Activated CD4-positive, alpha-beta T cell treated with anti-CD3 and anti-CD28 coated beads for 36 hours (primary cell): ENCODE results near the gene PNMA8C. TPM values are rescaled to one million over a fixed set of nuclear protein-coding genes. Genes with fewer than 3 reads are reported as not detected.
A peak's percentile ranks its signal among the peaks of the same experiment; 100 is the strongest.

Source experiments
- ATAC-seq: fragments of 200-7000 bp; cut with Tn5 transposase; one replicate; pipeline ENCODE4 v1.10.0; 2021; ENCODE audit warnings: mild to moderate bottlenecking, moderate library complexity
- CTCF ChIA-PET: fragments of 350-600 bp; sonication (Branson Sonifier 250); formaldehyde crosslinking; loops from one replicate; lab custom pipeline; 2021; ENCODE audit warnings: antibody characterized with exemption; lab: Charles Lee
- POLR2A ChIA-PET: fragments of 350-600 bp; sonication (Branson Sonifier 250); formaldehyde crosslinking; loops from one replicate; lab custom pipeline; 2021; ENCODE audit warnings: antibody characterized with exemption, inconsistent platforms; lab: Charles Lee
- DNase-seq: peaks from one replicate; pipeline ENCODE4 v3.0.0-alpha.2; 2020
- H3K27ac Mint-ChIP-seq: one replicate; pipeline ENCODE4 v1.8.0; 2021; ENCODE audit warnings: mixed read lengths
- H3K27me3 Mint-ChIP-seq: one replicate; pipeline ENCODE4 v1.8.0; 2021; ENCODE audit warnings: mixed read lengths
- H3K36me3 Mint-ChIP-seq: one replicate; pipeline ENCODE4 v1.8.0; 2021; ENCODE audit warnings: low read depth, mixed read lengths
- H3K4me1 Mint-ChIP-seq: one replicate; pipeline ENCODE4 v1.8.0; 2021; ENCODE audit warnings: mixed read lengths
- H3K4me3 Mint-ChIP-seq: one replicate; pipeline ENCODE4 v1.8.0; 2021; ENCODE audit warnings: mild to moderate bottlenecking, moderate library complexity, mixed read lengths
- H3K9me3 Mint-ChIP-seq: one replicate; pipeline ENCODE4 v1.8.0; 2021; ENCODE audit warnings: low read depth, mixed read lengths
- intact Hi-C, 2 experiments: fragments of 100-400 bp; cut with DNase I in 1 of 2; cut with micrococcal nuclease in 1 of 2; formaldehyde crosslinking; loops; one replicate each; pipeline versions ENCODE4 v1.14.2 to v1.15.1; 2022 to 2024; cut with DNase I, micrococcal nuclease
- total RNA-seq, 2 experiments: library from RNA; stranded (reverse); gene quantifications; one replicate each; pipeline ENCODE4 v1.2.3, GENCODE V29; 2021

PNMA8C gene
- not detected for total RNA-seq

DNA sequence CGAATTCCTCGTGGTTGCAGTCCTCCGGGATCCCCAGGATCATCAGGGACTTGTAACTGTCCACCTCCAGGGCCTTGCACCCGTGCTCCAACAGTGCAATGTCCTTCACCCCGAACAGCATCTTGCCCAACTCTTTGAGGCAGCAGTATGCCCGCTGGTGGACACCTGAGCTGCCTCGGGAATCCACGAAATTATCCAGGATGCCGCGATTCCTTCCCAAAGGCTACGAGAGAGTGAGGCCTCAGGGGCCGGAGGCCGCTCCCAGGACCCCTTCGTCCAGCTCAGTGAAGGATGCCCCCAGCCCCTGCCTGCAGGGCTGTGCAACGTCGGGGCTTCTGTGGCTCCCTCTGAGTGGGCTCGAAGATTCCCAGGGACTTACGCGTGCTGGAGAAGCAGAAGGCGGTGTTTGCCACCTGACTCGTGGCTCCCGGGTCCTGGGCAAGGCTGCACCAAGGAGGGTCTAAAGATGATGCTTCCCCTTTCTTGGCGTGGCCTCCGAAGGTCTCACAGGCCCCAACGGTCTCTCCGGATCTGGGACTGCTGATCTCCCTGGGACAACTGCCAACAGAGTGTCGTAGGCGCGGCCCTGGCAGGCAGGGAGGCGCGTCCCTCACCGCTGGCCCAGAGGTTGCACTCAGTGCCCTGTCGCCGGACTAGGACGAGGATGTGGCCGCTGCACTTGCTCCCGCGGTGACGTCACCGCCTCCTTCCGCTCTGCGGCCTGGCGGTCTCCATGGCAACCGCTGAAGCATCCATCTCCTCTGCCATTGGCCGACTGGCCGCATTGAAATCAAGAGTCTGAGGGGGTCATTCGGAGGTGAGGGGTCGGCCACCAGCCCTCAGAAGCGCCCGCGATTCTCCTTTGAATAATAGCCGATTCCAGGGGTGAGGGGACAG lies at the start of gene PNMA8C:
Gene PNMA8C, minus strand, starts transcription at position 698 of the 897 bp plus-strand sequence. Its CDS starts 577 bp downstream, at position 121.
- intact Hi-C loops, result no loop called here
- Mint-ChIP-seq H3K27me3 (peaks cover 69% of the 10 kb centered on the region), H3K4me3 (peak within 1 kb of the TSS; percentile 41), H3K27ac (no peak within 1 kb of the TSS), H3K9me3 (no peaks in the 10 kb centered on the region), H3K4me1 (peaks cover 27% of the 10 kb centered on the region), H3K36me3 (no peaks in the 10 kb centered on the region)
- peak; percentile 32 for ATAC-seq
- ChIA-PET POLR2A (no interaction called here), CTCF (no interaction called here)
- peak; percentile 75 for DNase-seq

GRCh38 chr19:46475986-46476385 lies 47.2 kb upstream of the PNMA8C start:
- H3K27me3 Mint-ChIP-seq, result peaks cover 43% of the 10 kb centered on the region
- POLR2A ChIA-PET, result no interaction called here

DNA sequence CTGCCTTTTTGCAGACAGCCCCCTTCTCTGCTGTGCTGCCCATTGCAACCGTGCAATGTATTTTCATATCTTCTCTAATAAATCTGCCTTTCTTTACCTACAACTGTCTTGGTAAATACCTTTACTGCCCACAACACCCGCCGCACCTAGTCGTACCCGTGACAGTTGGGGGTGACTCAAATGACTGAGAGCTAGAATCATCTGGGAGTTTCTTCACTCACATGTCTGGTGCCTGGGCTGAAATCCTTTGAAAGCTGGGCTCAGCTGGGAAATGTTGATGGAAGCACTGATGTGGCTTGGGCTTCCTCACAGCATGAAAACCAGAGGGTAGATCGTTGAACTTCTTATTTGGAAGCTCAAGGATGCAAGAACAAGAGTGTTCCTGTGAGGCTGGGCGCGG lies 45.5 kb upstream of the PNMA8C start:
- H3K27ac Mint-ChIP-seq, result no peak overlapping the region
- no peaks in the 10 kb centered on the region for H3K9me3 Mint-ChIP-seq

More at GRCh38 chr19:46475986-46476385, 47.2 kb upstream of the PNMA8C start:
- Mint-ChIP-seq H3K27ac (no peak overlapping the region), H3K4me3 (no peak overlapping the region), H3K36me3 (no peaks in the 10 kb centered on the region), H3K9me3 (no peaks in the 10 kb centered on the region), H3K4me1 (peaks cover 5% of the 10 kb centered on the region)
- CTCF ChIA-PET, result interaction anchor here (0.7 to 1.0 kb wide), 2 partner anchors 71 to 106 kb away, joined by 3 read pairs; no protein-coding TSS in a partner anchor
- no peak for ATAC-seq
- intact Hi-C loops, result no loop called here
- DNase-seq, result no peak

GRCh38 chr19:46472592-46472991 lies 43.9 kb upstream of the PNMA8C start:
- peaks cover 48% of the 10 kb centered on the region for H3K27me3 Mint-ChIP-seq
- intact Hi-C loops, result no loop called here
- no peaks in the 10 kb centered on the region for H3K4me1 Mint-ChIP-seq
- DNase-seq (no peak), ATAC-seq (no peak)
- ChIA-PET POLR2A (no interaction called here), CTCF (interaction anchor here (0.5 kb wide), 1 partner anchor 70 kb away, joined by 3 read pairs; no protein-coding TSS in a partner anchor)
- H3K36me3 Mint-ChIP-seq, result no peaks in the 10 kb centered on the region
- no peaks in the 10 kb centered on the region for H3K9me3 Mint-ChIP-seq
- no peak overlapping the region for H3K4me3 Mint-ChIP-seq
- no peak overlapping the region for H3K27ac Mint-ChIP-seq

More for the DNA sequence above, 45.5 kb upstream of the PNMA8C start:
- ChIA-PET POLR2A (no interaction called here), CTCF (interaction anchor here (1.3 kb wide), 1 partner anchor 9 kb away, joined by 3 read pairs; no protein-coding TSS in a partner anchor)
- Mint-ChIP-seq H3K4me1 (peaks cover 5% of the 10 kb centered on the region), H3K27me3 (peaks cover 55% of the 10 kb centered on the region), H3K36me3 (no peaks in the 10 kb centered on the region), H3K4me3 (no peak overlapping the region)
- ATAC-seq (no peak), DNase-seq (no peak)
- intact Hi-C loops, result no loop called here

DNA sequence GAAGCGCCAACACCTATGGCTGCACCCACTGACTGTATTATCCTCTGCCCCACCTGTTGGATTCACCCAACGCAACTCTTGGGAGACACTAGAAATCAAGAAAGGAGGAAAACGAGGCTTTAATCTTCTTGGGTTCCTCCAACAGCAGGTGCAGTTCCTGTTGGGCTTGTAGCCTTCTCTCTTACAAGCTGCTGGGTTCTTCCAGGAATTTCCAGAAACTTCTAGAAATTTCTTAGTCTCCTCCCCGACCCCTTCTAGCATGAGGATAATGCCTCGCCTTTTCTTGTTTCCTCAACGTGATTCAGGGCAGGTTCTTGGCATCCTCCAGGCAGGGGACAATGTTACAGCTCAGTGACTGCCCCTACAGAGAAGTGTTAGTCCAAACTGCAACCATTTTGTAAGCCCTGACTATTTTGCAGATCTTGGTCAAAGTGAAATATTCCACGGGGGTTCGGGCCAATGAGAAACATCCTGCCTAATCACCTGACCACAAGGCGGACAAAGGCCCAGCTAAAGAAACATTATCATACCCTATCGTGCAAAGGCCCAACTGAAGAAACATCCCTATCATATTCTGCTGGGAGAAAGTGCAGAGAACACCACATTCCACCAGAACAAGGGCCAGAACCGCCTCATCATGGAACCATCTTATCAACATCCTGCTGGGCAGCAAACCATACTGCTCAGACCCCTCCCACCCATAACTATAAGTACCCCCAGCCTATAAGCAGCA lies 43.2 kb upstream of the PNMA8C start:
- peaks cover 3% of the 10 kb centered on the region for H3K4me1 Mint-ChIP-seq
- peaks cover 48% of the 10 kb centered on the region for H3K27me3 Mint-ChIP-seq
- ChIA-PET POLR2A (no interaction called here), CTCF (no interaction called here)
- H3K9me3 Mint-ChIP-seq, result no peaks in the 10 kb centered on the region
- DNase-seq, result no peak
- no peak overlapping the region for H3K27ac Mint-ChIP-seq
- H3K36me3 Mint-ChIP-seq, result no peaks in the 10 kb centered on the region
- intact Hi-C loops, result no loop called here
- H3K4me3 Mint-ChIP-seq, result no peak overlapping the region
- ATAC-seq, result no peak

- DNase-seq (no peak), ATAC-seq (no peak)
- no peak within 1 kb of the TSS for H3K4me3 Mint-ChIP-seq
- H3K36me3 Mint-ChIP-seq, result no peaks in the 10 kb centered on the region
- CTCF ChIA-PET, result interaction anchor here (0.8 kb wide), 1 partner anchor 44 kb away, joined by 3 read pairs; no protein-coding TSS in a partner anchor
- POLR2A ChIA-PET, result no interaction called here
- intact Hi-C loops, result no loop called here
- H3K27me3 Mint-ChIP-seq, result peaks cover 50% of the 10 kb centered on the region
- H3K4me1 Mint-ChIP-seq, result peaks cover 10% of the 10 kb centered on the region
- H3K27ac Mint-ChIP-seq, result no peak within 1 kb of the TSS
- no peaks in the 10 kb centered on the region for H3K9me3 Mint-ChIP-seq
These were observed 42.5 kb upstream of the PNMA8C start, which contains the start of gene PNMA8A for GRCh38 chr19:46471116-46471733. Gene PNMA8A (minus strand): TSS chr19:46471563. CDS start chr19:46471035, 528 bp downstream.

DNA sequence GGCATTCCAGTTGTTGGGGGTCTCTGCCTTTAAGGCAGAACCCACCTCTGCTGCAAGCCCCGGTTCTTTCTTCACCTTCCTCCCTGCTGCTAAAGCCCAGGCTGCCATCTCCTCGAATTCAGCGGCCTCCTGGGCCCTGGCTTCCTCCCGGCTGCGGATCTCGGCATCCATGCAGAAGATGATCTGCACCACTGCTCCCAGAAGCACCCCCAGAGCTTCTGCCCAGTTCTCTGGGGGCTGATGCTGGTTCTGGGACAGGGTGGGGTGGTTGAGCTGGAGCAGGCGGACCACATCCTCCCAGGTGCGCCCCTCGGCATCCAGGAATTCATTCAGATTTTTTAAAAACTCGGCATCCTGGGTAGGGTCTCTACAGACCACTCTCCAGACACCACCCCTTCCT lies 41.6 kb upstream of the PNMA8C start:
- H3K27ac Mint-ChIP-seq, result no peak overlapping the region
- H3K9me3 Mint-ChIP-seq, result no peaks in the 10 kb centered on the region
- POLR2A ChIA-PET, result no interaction called here
- peaks cover 11% of the 10 kb centered on the region for H3K4me1 Mint-ChIP-seq
- DNase-seq (no peak), ATAC-seq (no peak)
- intact Hi-C loops, result no loop called here
- CTCF ChIA-PET, result interaction anchor here (0.7 kb wide), 1 partner anchor 243 kb away, joined by 3 read pairs; no protein-coding TSS in a partner anchor
- H3K36me3 Mint-ChIP-seq, result no peaks in the 10 kb centered on the region
- no peak overlapping the region for H3K4me3 Mint-ChIP-seq
- peaks cover 47% of the 10 kb centered on the region for H3K27me3 Mint-ChIP-seq

GRCh38 chr19:46469541-46470185 lies 40.9 kb upstream of the PNMA8C start:
- no peaks in the 10 kb centered on the region for H3K9me3 Mint-ChIP-seq
- H3K27me3 Mint-ChIP-seq, result peaks cover 50% of the 10 kb centered on the region
- ChIA-PET CTCF (interaction anchor here (0.7 kb wide), 1 partner anchor 244 kb away, joined by 3 read pairs; no protein-coding TSS in a partner anchor), POLR2A (no interaction called here)
- H3K36me3 Mint-ChIP-seq, result no peaks in the 10 kb centered on the region
- DNase-seq, result no peak
- no peak overlapping the region for H3K4me3 Mint-ChIP-seq
- no peak for ATAC-seq
- no peak overlapping the region for H3K27ac Mint-ChIP-seq
- H3K4me1 Mint-ChIP-seq, result peaks cover 11% of the 10 kb centered on the region
- intact Hi-C loops, result no loop called here

DNA sequence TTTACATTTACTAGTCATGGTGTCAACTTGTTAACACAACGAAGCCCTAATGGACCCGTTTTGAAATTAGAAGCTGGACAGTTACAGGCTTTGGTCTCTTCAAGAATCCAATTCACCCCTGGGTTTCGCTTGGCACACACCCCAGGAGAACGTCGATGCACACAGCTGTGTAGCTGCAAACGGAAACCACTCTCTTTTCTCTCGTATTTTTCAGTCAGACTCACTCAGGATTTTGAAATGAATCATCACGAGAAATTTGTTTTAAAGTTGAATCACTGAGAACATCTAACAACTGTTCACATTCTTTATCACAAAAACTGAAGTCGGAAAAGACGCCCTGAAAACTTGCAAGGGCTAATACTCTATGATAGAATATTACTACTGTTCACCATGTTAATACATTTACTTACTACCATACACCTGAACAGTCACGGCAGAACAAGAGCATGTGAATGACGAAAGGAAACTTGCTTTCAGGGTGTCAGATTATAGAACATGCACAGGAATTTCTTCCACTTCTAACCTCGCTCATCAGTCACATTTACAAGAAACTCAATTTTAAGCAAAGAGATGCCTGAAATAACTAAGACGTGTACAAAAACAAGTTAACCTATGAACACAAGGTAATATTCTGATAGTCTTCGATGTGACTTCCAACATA lies 37.9 kb upstream of the PNMA8C start:
- ATAC-seq, result peak; percentile 81
- Mint-ChIP-seq H3K27me3 (peaks cover 29% of the 10 kb centered on the region), H3K4me3 (no peak overlapping the region), H3K27ac (no peak overlapping the region), H3K4me1 (peaks cover 11% of the 10 kb centered on the region), H3K9me3 (no peaks in the 10 kb centered on the region), H3K36me3 (no peaks in the 10 kb centered on the region)
- CTCF ChIA-PET, result interaction anchor here (2.0 kb wide), 1 partner anchor 21 kb away, joined by 5 read pairs; no protein-coding TSS in a partner anchor
- intact Hi-C loops, result loop anchor here in 1 of 2 experiments (2.0 kb wide), 1 partner anchor 40 kb away; no protein-coding TSS in a partner anchor
- POLR2A ChIA-PET, result no interaction called here
- DNase-seq, result peak; percentile 54

DNA sequence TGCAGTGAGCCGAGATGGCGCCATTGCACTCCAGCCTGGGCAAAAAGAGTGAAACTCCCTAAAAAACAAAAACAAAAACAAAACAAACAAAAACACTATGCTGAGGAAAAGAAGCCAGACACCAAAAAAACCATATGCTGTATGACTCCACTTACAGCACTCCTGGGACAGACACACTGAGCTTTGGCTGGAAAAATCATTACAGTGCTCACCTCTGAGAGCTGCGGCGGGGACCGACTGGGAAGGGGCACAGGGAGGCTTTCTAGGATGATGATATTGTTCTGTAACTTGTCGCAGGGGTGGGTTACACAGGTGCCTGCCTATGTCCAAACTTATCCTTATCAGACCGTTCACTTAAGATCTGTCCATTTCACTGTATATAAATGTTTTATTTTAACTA lies 34.8 kb upstream of the PNMA8C start:
- H3K36me3 Mint-ChIP-seq, result no peaks in the 10 kb centered on the region
- DNase-seq (no peak), ATAC-seq (no peak)
- intact Hi-C loops, result no loop called here
- no peaks in the 10 kb centered on the region for H3K9me3 Mint-ChIP-seq
- peaks cover 11% of the 10 kb centered on the region for H3K4me1 Mint-ChIP-seq
- no peak overlapping the region for H3K4me3 Mint-ChIP-seq
- H3K27me3 Mint-ChIP-seq, result peaks cover 17% of the 10 kb centered on the region
- no peak overlapping the region for H3K27ac Mint-ChIP-seq
- CTCF ChIA-PET, result no interaction called here
- POLR2A ChIA-PET, result no interaction called here
